ENCODE measurements around the gene OR7G2. TPM values are rescaled to one million over a fixed set of nuclear protein-coding genes. Genes with fewer than 3 reads are reported as not detected.
"Not testable (repeated sequence)": the region's sequence is repeated elsewhere in the genome, so short reads cannot be mapped to it uniquely, and the experiment has no call there.

OR7G2 gene
- total RNA-seq, 2 experiments from 2014 or later, result not detected

GRCh38 chr19:9071720-9072119 is 35.6 kb downstream of the OR7G2 start:
- H3K27ac Mint-ChIP-seq, CTCF ChIA-PET: not testable (repeated sequence)
- POLR2A ChIA-PET, result interaction anchor here (0.6 kb wide), 1 partner anchor 150 kb away, joined by 7 read pairs; no protein-coding TSS in a partner anchor

GRCh38 chr19:9070066-9070465 is 37.2 kb downstream of the OR7G2 start:
- no peaks in the 10 kb centered on the region for H3K9me3 Mint-ChIP-seq (ENCODE audit: low read depth)
- ChIA-PET POLR2A (no interaction called here), CTCF (no interaction called here)
- H3K4me3 Mint-ChIP-seq, result no peak overlapping the region
- H3K36me3 Mint-ChIP-seq (ENCODE audit: low read depth), result no peaks in the 10 kb centered on the region
- H3K27me3 Mint-ChIP-seq, result no peaks in the 10 kb centered on the region
- DNase-seq (no peak), ATAC-seq (no peak)
- H3K4me1 Mint-ChIP-seq, result no peaks in the 10 kb centered on the region
- no peak overlapping the region for H3K27ac Mint-ChIP-seq
- intact Hi-C loops (cut with DNase I, micrococcal nuclease), result no loop called here

More at GRCh38 chr19:9071720-9072119, 35.6 kb downstream of the OR7G2 start:
- H3K4me3 Mint-ChIP-seq; H3K27me3 Mint-ChIP-seq; H3K36me3 Mint-ChIP-seq (ENCODE audit: low read depth); intact Hi-C loops (cut with DNase I, micrococcal nuclease); ATAC-seq; H3K9me3 Mint-ChIP-seq (ENCODE audit: low read depth); DNase-seq; H3K4me1 Mint-ChIP-seq: not testable (repeated sequence)

GRCh38 chr19:9065457-9066014 is 41.7 kb downstream of the OR7G2 start:
- no peaks in the 10 kb centered on the region for H3K27me3 Mint-ChIP-seq
- CTCF ChIA-PET, result no interaction called here
- H3K4me3 Mint-ChIP-seq, result no peak overlapping the region
- POLR2A ChIA-PET, result no interaction called here
- no peaks in the 10 kb centered on the region for H3K4me1 Mint-ChIP-seq
- intact Hi-C loops (cut with DNase I, micrococcal nuclease), result no loop called here
- DNase-seq (no peak), ATAC-seq (no peak)
- no peaks in the 10 kb centered on the region for H3K36me3 Mint-ChIP-seq (ENCODE audit: low read depth)
- no peaks in the 10 kb centered on the region for H3K9me3 Mint-ChIP-seq (ENCODE audit: low read depth)
- no peak overlapping the region for H3K27ac Mint-ChIP-seq

DNA sequence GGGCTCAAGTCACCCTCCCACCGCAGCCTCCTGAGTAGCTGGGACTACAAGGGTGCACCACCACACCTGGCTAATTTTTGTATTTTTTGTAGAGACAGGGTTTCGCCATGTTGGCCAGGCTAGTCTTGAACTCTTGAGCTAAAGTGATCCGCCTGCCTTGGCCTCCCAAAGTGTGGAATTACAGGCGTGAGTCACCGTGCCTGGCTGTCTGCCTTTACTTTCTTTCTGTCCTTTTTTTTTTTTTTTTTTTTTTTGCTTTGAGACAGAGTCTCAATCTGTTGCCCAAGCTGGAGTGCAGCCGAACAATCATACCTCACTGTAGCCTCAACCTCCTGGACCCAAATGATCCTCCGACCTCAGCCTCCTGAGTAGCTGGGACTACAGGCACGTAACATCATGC is 45.4 kb downstream of the OR7G2 start:
- no peaks in the 10 kb centered on the region for H3K27me3 Mint-ChIP-seq
- no peak for DNase-seq
- no peaks in the 10 kb centered on the region for H3K36me3 Mint-ChIP-seq (ENCODE audit: low read depth)
- H3K27ac Mint-ChIP-seq, result no peak overlapping the region
- no peak for ATAC-seq
- CTCF ChIA-PET, result interaction anchor here (0.6 kb wide), 1 partner anchor 107 kb away, joined by 3 read pairs; no protein-coding TSS in a partner anchor
- intact Hi-C loops (cut with DNase I, micrococcal nuclease), result no loop called here
- H3K4me1 Mint-ChIP-seq, result no peaks in the 10 kb centered on the region
- no peaks in the 10 kb centered on the region for H3K9me3 Mint-ChIP-seq (ENCODE audit: low read depth)
- POLR2A ChIA-PET, result no interaction called here
- H3K4me3 Mint-ChIP-seq, result no peak overlapping the region

GRCh38 chr19:9060564-9061340 is 46.5 kb downstream of the OR7G2 start:
- CTCF ChIA-PET, result interaction anchor here (1.2 kb wide), 1 partner anchor 12 kb away, joined by 3 read pairs; no protein-coding TSS in a partner anchor
- intact Hi-C loops (cut with DNase I, micrococcal nuclease), result no loop called here
- no peaks in the 10 kb centered on the region for H3K4me1 Mint-ChIP-seq

DNA sequence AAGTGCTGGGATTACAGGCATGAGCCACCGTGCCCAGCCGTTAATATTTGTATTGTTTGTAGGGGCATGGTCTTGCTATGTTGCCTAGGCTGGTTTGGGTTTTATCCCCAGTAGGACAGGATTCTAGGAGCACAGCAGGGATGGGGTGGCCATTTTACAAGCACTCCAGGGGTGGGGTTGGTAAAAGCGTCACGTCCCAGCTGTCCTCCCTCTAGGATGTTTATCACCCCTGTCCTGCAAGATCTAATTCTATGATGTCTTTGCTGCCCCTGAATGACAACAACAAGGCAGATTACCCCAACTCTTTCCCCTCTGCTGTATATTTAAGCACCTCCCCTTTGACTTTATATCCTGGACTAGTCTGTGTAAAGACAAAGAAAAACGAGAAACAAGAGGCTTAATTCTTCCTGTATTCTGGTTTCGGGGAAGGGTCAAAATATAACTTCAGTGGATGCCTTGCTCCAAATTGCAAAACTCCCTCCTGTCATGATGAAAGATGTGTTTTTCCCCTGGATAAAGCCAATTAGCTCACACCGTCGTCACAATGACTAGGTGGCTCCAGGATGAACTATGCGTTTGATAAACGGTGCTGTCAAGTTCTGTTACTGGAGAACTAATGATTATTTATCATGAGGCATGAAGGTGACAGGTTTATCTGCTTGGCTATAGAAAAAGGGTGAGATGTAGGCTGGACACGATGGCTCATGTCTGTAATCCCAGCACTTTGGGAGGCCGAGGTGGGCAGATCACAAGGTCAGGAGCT is 48.2 kb downstream of the OR7G2 start:
- DNase-seq, result no peak
- no peaks in the 10 kb centered on the region for H3K4me1 Mint-ChIP-seq
- H3K9me3 Mint-ChIP-seq (ENCODE audit: low read depth), result no peaks in the 10 kb centered on the region
- intact Hi-C loops (cut with DNase I, micrococcal nuclease), result no loop called here
- no peak overlapping the region for H3K27ac Mint-ChIP-seq
- no peak overlapping the region for H3K4me3 Mint-ChIP-seq
- POLR2A ChIA-PET, result no interaction called here
- no peak for ATAC-seq
- no peaks in the 10 kb centered on the region for H3K27me3 Mint-ChIP-seq
- H3K36me3 Mint-ChIP-seq (ENCODE audit: low read depth), result no peaks in the 10 kb centered on the region
- CTCF ChIA-PET, result no interaction called here

More at GRCh38 chr19:9060564-9061340, 46.5 kb downstream of the OR7G2 start:
- H3K27me3 Mint-ChIP-seq, result no peaks in the 10 kb centered on the region
- H3K9me3 Mint-ChIP-seq (ENCODE audit: low read depth), result no peaks in the 10 kb centered on the region
- POLR2A ChIA-PET, result no interaction called here
- H3K4me3 Mint-ChIP-seq, result no peak overlapping the region
- no peaks in the 10 kb centered on the region for H3K36me3 Mint-ChIP-seq (ENCODE audit: low read depth)
- ATAC-seq, result no peak
- DNase-seq, result no peak
- H3K27ac Mint-ChIP-seq, result no peak overlapping the region

GRCh38 chr19:9057505-9058258 is 49.6 kb downstream of the OR7G2 start:
- no peaks in the 10 kb centered on the region for H3K9me3 Mint-ChIP-seq (ENCODE audit: low read depth)
- CTCF ChIA-PET, result interaction anchor here (0.6 kb wide), 1 partner anchor 9 kb away, joined by 3 read pairs; no protein-coding TSS in a partner anchor
- H3K36me3 Mint-ChIP-seq (ENCODE audit: low read depth), result no peaks in the 10 kb centered on the region
- ATAC-seq, result no peak
- POLR2A ChIA-PET, result no interaction called here
- DNase-seq, result no peak
- H3K4me1 Mint-ChIP-seq, result no peaks in the 10 kb centered on the region
- intact Hi-C loops (cut with DNase I, micrococcal nuclease), result no loop called here
- H3K27ac Mint-ChIP-seq, result no peak overlapping the region
- no peak overlapping the region for H3K4me3 Mint-ChIP-seq
- no peaks in the 10 kb centered on the region for H3K27me3 Mint-ChIP-seq

DNA sequence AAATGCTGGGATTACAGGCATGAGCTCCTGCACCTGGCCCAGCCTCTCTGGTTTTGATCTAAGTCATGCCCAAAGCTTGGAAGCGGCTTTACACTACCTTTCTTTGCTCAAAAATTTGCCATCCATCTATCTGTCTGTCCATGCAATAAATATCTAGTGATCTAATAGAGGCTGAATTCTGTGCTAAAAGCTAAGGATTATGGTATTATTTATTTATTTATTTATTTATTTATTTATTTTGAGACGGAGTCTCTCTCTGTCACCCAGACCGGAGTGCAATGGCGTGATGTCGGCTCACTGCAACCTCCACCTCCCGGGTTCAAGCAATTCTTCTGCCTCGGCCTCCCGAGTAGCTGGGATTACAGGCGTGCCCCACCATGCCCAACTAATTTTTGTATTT is 51.1 kb downstream of the OR7G2 start:
- H3K27ac Mint-ChIP-seq; ATAC-seq; H3K4me1 Mint-ChIP-seq; CTCF ChIA-PET; DNase-seq; H3K9me3 Mint-ChIP-seq (ENCODE audit: low read depth); H3K27me3 Mint-ChIP-seq; H3K36me3 Mint-ChIP-seq (ENCODE audit: low read depth); intact Hi-C loops (cut with DNase I, micrococcal nuclease); H3K4me3 Mint-ChIP-seq; POLR2A ChIA-PET: not testable (repeated sequence)

- CTCF ChIA-PET, result no interaction called here
- Mint-ChIP-seq H3K9me3 (ENCODE audit: low read depth) (no peaks in the 10 kb centered on the region), H3K36me3 (ENCODE audit: low read depth) (no peaks in the 10 kb centered on the region), H3K4me3 (no peak overlapping the region), H3K27me3 (no peaks in the 10 kb centered on the region), H3K27ac (no peak overlapping the region), H3K4me1 (no peaks in the 10 kb centered on the region)
- ATAC-seq (no peak), DNase-seq (no peak)
- intact Hi-C loops (cut with DNase I, micrococcal nuclease), result no loop called here
- POLR2A ChIA-PET, result no interaction called here
Observed at GRCh38 chr19:9054765-9055164, 52.5 kb downstream of the OR7G2 start.

DNA sequence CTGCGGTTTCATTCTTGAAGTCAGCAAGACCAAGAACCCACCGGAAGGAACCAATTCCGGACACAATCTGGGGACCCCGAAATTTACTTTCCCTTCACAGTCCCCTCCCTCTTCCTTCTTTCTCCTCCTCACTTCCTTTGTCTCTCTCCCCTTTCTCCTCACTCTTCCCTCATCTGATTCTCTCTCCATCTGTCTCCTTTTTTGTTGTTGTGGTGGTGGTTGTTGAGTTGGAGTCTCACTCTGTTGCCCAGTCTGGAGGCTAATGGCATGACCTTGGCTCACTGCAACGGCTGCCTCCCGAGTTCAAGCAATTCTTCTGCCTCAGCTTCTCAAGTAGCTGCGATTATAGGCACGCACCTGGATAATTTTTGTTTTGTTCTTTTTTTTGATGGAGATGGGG is 53.1 kb downstream of the OR7G2 start:
- ChIA-PET POLR2A (no interaction called here), CTCF (no interaction called here)
- ATAC-seq (no peak), DNase-seq (no peak)
- intact Hi-C loops (cut with DNase I, micrococcal nuclease), result no loop called here
- H3K36me3 Mint-ChIP-seq (ENCODE audit: low read depth), result no peaks in the 10 kb centered on the region
- H3K4me1 Mint-ChIP-seq, result no peaks in the 10 kb centered on the region
- H3K27ac Mint-ChIP-seq, result no peak overlapping the region
- H3K9me3 Mint-ChIP-seq (ENCODE audit: low read depth), result no peaks in the 10 kb centered on the region
- no peaks in the 10 kb centered on the region for H3K27me3 Mint-ChIP-seq
- H3K4me3 Mint-ChIP-seq, result no peak overlapping the region

GRCh38 chr19:9053674-9054073 is 53.6 kb downstream of the OR7G2 start:
- H3K9me3 Mint-ChIP-seq (ENCODE audit: low read depth); DNase-seq; H3K27ac Mint-ChIP-seq; intact Hi-C loops (cut with DNase I, micrococcal nuclease); H3K27me3 Mint-ChIP-seq; POLR2A ChIA-PET; CTCF ChIA-PET; H3K4me1 Mint-ChIP-seq; H3K36me3 Mint-ChIP-seq (ENCODE audit: low read depth); H3K4me3 Mint-ChIP-seq; ATAC-seq: not testable (repeated sequence)
